ENCODE measurements around the gene RPRD1A.

DNA sequence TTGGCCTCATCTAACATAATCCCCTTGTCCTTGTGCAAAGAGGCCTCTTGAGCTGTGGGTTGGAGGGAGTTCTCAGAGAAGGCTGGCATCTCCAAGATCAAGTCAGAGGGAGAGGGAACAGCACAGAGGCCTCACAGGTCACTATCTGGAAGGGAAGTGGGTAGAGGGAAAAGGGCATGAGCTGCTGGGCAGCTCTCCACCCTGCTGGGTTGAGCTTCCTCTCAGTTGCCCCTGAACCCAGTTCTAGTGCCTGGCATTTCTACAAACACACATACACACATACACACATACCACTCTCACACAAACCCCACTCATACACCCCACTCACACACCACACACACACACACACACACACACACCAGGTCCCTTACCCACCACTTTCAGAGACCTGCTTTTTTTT, 125.2 kb downstream of the RPRD1A start:
- TF ChIP-seq, protein P1, sequence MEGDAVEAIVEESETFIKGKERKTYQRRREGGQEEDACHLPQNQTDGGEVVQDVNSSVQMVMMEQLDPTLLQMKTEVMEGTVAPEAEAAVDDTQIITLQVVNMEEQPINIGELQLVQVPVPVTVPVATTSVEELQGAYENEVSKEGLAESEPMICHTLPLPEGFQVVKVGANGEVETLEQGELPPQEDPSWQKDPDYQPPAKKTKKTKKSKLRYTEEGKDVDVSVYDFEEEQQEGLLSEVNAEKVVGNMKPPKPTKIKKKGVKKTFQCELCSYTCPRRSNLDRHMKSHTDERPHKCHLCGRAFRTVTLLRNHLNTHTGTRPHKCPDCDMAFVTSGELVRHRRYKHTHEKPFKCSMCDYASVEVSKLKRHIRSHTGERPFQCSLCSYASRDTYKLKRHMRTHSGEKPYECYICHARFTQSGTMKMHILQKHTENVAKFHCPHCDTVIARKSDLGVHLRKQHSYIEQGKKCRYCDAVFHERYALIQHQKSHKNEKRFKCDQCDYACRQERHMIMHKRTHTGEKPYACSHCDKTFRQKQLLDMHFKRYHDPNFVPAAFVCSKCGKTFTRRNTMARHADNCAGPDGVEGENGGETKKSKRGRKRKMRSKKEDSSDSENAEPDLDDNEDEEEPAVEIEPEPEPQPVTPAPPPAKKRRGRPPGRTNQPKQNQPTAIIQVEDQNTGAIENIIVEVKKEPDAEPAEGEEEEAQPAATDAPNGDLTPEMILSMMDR (IDR thresholded peaks at IDR 0.05; ENCODE audit: poor library complexity): no peak
- TF ChIP-seq EZH2 (IDR thresholded peaks at IDR 0.05; ENCODE audit: borderline replicate concordance): no peak

Data from hepatocyte (in vitro differentiated cells).